Type B pancreatic cell (in vitro differentiated cells): ENCODE results near the gene CEP20. TPM values are rescaled to one million over a fixed set of nuclear protein-coding genes. Genes with fewer than 3 reads are reported as not detected.
"Not testable (repeated sequence)": the region's sequence is repeated elsewhere in the genome, so short reads cannot be mapped to it uniquely, and the experiment has no call there.

Experiments used
- DNase-seq: peaks from one replicate; pipeline ENCODE4 v3.0.0; 2021; ENCODE audit warnings: mixed read lengths; ENCODE audit not compliant: unreplicated experiment; ENCODE audit errors: extremely low spot score
- H3K27ac Mint-ChIP-seq: 2 replicates; pipeline ENCODE4 v1.8.0; 2021; ENCODE audit warnings: mild to moderate bottlenecking, mixed read lengths
- H3K27me3 Mint-ChIP-seq: 2 replicates; pipeline ENCODE4 v1.8.0; 2021; ENCODE audit warnings: mixed read lengths
- H3K36me3 Mint-ChIP-seq: 2 replicates; pipeline ENCODE4 v1.8.0; 2021; ENCODE audit warnings: mixed read lengths
- H3K4me1 Mint-ChIP-seq: one replicate; pipeline ENCODE4 v1.8.0; 2021; ENCODE audit warnings: mixed read lengths; ENCODE audit not compliant: unreplicated experiment
- H3K4me3 Mint-ChIP-seq: 2 replicates; pipeline ENCODE4 v1.8.0; 2021; ENCODE audit warnings: mild to moderate bottlenecking, mixed read lengths
- H3K9me3 Mint-ChIP-seq: 2 replicates; pipeline ENCODE4 v1.8.0; 2021; ENCODE audit warnings: mixed read lengths
- CTCF ChIP-seq: fragments of 200-600 bp; sonication (generic); conservative IDR thresholded peaks from 2 replicates; pipeline ENCODE4 v1.5.0; 2021; ENCODE audit warnings: antibody characterized with exemption, mild to moderate bottlenecking
- long read RNA-seq: library from polyadenylated mRNA; unstranded; transcript quantifications from one replicate; pipeline ENCODE4 v2.0.0, GENCODE V29; 2020
- total RNA-seq: library from RNA; stranded (reverse); gene quantifications from 2 replicates; pipeline ENCODE4 v1.2.1, GENCODE V29; 2021; ENCODE audit warnings: low replicate concordance

CEP20 gene
- total RNA-seq: 21.1 and 25.4 TPM in 2 replicates
- long read RNA-seq, transcript FOPNL-201 (5 exons, 2,275 nt): major isoform, 71 of 84 reads
- long read RNA-seq, partial matches to known transcripts: 3 of 84 reads
- long read RNA-seq, other reads (novel, unspliced or antisense): 6 of 84 reads

- DNase-seq: peak; percentile 98
- H3K9me3 Mint-ChIP-seq: no peaks in the 10 kb centered on the region
- H3K36me3 Mint-ChIP-seq: peaks cover 9% of the 10 kb centered on the region
- peak within 1 kb of the TSS; percentile 100 for H3K4me3 Mint-ChIP-seq
- peak within 1 kb of the TSS; percentile 99 for H3K27ac Mint-ChIP-seq
- no peaks in the 10 kb centered on the region for H3K27me3 Mint-ChIP-seq
- H3K4me1 Mint-ChIP-seq: peaks cover 28% of the 10 kb centered on the region
- TF ChIP-seq CTCF: peak; percentile 54
These were observed at the start of gene CEP20 for GRCh38 chr16:15888072-15888976. TSS of gene CEP20 (minus strand) at chr16:15888603. CDS start at chr16:15888585, 18 bp downstream.

- H3K27me3 Mint-ChIP-seq, H3K27ac Mint-ChIP-seq, H3K36me3 Mint-ChIP-seq, H3K4me3 Mint-ChIP-seq, H3K4me1 Mint-ChIP-seq, DNase-seq, H3K9me3 Mint-ChIP-seq: not testable (repeated sequence)
These were observed 48.4 kb upstream of the CEP20 start for GRCh38 chr16:15936809-15937208.

GRCh38 chr16:15934991-15935390, 46.6 kb upstream of the CEP20 start:
- DNase-seq: no peak
- H3K36me3 Mint-ChIP-seq: no peaks in the 10 kb centered on the region
- TF ChIP-seq CTCF: no peak
- H3K9me3 Mint-ChIP-seq: peaks cover 3% of the 10 kb centered on the region
- H3K27ac Mint-ChIP-seq: no peak overlapping the region
- no peak overlapping the region for H3K4me3 Mint-ChIP-seq
- no peaks in the 10 kb centered on the region for H3K27me3 Mint-ChIP-seq
- H3K4me1 Mint-ChIP-seq: no peaks in the 10 kb centered on the region

- H3K9me3 Mint-ChIP-seq: peaks cover 3% of the 10 kb centered on the region
- DNase-seq: no peak
- H3K36me3 Mint-ChIP-seq: no peaks in the 10 kb centered on the region
- H3K27me3 Mint-ChIP-seq: no peaks in the 10 kb centered on the region
- TF ChIP-seq CTCF: no peak
- no peak overlapping the region for H3K4me3 Mint-ChIP-seq
- no peak overlapping the region for H3K27ac Mint-ChIP-seq
- H3K4me1 Mint-ChIP-seq: no peaks in the 10 kb centered on the region
These were observed 45.4 kb upstream of the CEP20 start for GRCh38 chr16:15933781-15934180.

GRCh38 chr16:15932939-15933338, 44.5 kb upstream of the CEP20 start:
- Mint-ChIP-seq H3K27ac (no peak overlapping the region), H3K9me3 (peaks cover 3% of the 10 kb centered on the region), H3K27me3 (no peaks in the 10 kb centered on the region), H3K36me3 (no peaks in the 10 kb centered on the region), H3K4me3 (no peak overlapping the region), H3K4me1 (no peaks in the 10 kb centered on the region)
- no peak for DNase-seq
- TF ChIP-seq CTCF: no peak
